SHP77 (cell line): ENCODE data around the gene KCNRG.
"Not testable (repeated sequence)": the region's sequence is repeated elsewhere in the genome, so short reads cannot be mapped to it uniquely, and the experiment has no call there.

Experiments
- DNase-seq, 2 experiments: peaks; one replicate each; lab custom pipeline; 2025; lab: John Stamatoyannopoulos, UW

The KCNRG gene

DNA sequence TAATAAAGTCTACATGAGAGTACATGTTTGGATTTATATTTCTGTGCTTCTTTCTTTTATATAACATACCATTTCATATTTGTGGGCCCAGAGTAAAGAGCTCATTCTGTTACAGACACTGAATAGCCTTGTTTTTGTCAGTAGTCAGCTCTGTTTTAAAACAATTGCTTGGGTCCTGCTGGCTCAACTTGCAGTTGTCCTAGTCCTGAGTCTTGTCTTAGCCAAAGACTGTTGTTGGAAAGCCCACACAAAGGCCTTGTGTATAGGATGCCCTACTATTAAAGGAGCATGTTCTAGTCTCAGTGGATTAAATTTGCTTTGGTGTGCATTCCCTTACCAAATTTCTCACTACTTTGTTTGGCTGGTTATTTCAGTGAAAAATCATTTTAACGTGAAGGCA, 3.8 kb upstream of the KCNRG start:
- no peak for DNase-seq

DNA sequence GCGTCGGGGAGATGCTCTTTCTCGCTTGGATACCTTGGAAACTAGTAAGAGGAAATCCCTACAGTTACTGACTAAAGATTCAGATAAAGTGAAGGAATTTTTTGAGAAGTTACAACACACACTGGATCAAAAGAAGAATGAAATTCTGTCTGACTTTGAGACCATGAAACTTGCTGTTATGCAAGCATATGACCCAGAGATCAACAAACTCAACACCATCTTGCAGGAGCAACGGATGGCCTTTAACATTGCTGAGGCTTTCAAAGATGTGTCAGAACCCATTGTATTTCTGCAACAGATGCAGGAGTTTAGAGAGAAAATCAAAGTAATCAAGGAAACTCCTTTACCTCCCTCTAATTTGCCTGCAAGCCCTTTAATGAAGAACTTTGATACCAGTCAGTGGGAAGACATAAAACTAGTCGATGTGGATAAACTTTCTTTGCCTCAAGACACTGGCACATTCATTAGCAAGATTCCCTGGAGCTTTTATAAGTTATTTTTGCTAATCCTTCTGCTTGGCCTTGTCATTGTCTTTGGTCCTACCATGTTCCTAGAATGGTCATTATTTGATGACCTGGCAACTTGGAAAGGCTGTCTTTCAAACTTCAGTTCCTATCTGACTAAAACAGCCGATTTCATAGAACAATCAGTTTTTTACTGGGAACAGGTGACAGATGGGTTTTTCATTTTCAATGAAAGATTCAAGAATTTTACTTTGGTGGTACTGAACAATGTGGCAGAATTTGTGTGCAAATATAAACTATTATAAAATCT, 2.7 kb upstream of the KCNRG start:
- no peak for DNase-seq

DNA sequence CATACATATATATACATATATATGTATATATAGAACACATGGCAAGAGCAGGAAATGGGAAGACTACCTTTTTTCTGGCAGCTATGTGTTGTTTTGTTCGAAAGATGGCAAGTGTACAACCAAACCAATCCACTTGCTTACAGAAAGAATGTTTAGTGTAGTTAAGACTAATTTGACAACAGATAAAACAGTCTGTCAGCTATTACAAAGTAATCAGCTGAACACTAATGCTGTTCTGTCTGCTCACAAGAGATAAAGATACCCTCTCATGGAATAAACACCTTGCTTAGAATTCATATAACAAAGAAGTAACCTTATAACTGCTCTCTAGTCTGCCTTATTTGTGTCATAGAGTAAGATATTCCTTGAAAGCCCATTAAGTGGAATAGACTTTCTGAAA, 858 bp upstream of the KCNRG start:
- no peak for DNase-seq

DNA sequence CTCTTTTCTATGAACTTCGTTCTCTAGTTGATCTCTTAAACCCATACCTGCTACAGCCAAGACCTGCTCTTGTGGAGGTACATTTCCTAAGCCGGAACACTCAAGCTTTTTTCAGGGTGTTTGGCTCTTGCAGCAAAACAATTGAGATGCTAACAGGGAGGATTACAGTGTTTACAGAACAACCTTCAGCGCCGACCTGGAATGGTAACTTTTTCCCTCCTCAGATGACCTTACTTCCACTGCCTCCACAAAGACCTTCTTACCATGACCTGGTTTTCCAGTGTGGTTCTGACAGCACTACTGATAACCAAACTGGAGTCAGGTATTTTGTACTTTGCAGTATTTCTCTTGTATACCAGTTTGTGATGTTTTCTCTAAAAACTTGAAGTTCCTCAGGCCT, 506 bp downstream of the KCNRG start:
- no peak for DNase-seq

DNA sequence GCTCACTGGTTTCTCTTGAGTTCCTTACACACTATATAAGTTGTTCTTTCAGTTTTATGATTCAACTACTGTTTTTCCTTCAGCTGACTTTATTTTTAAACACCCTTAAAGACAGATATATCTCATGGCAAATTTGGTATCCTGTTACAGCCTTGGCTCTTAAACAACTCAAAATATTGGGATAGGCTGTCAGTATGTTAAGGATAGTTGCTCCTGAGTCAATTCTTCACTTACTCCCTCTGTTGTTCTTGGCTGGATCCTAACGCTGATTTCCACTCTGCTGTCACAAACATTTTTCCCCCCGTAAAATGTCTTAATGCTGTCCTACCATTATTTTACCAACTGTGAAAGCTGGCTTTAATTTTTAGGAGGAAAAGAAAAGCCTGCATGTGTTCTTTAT, 1.2 kb downstream of the KCNRG start:
- no peak for DNase-seq

DNA sequence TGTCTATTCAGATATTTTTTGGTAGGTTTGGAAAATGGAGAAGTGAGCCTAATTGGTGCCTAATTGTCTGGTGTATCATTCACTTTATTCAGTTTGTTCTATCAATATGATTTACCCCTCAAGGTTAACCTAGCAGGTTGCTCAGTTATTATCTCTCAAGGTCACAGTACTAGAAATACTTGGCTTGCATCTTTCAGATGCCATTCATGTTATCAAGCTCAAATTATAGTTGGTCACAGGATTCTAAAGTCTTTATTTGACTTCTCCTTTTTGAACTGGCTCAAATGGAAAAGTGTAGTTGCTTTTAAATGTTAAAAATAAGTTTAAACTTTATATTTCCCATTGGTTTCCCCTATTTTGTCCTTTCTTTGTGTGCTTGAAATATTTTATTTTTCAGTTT, 2.6 kb downstream of the KCNRG start:
- DNase-seq, result no peak

DNA sequence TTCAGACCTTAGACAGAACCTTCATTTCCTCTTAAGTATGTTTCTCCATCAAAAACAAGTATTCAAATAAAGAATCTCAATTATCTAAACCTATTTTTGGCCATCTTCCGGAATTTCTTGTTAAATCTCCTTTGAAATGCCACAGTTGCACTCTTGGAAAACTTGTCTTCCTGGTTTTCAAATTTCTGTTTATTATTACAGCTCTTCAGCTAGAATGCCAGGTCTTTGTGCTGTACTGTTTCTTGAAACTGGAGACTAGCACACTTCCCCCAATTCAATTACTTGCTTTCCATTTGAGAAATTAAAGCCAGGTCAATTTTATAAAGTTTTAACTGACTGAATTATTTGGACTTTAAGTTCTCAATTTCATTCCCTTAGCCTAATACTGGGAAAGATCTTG, 10.2 kb downstream of the KCNRG start:
- no peak for DNase-seq

DNA sequence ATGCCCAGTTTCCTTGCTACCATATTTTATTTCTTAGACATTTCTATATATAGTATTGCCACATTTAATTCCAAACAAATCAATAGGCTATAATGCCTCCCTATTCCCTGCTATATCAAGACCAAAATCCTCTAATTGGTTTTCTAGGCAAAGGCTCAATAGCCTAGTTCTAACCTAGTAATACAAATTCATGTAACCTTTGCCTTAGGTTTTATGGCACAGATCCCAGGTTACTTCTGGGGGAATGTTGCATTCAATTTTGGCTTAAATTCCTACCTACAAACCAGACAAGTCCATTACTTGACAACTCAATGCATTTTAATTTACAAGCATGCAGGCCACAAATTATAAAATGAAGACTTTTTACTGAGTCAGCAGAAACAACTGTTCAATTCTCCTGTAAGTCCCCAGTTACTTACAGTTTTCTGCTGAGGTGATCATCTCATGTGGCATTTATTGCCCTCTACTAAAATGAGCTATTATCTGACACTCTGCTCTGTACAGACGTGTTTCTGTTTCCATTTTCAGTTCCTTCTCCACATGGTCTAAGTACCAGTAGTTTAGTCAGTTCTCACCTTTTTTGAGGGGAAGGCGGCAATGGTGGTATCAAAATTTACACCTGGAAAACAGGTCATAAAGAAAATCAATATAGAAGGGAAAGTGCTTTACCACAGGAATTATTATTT, 11.7 kb downstream of the KCNRG start:
- no peak for DNase-seq

DNA sequence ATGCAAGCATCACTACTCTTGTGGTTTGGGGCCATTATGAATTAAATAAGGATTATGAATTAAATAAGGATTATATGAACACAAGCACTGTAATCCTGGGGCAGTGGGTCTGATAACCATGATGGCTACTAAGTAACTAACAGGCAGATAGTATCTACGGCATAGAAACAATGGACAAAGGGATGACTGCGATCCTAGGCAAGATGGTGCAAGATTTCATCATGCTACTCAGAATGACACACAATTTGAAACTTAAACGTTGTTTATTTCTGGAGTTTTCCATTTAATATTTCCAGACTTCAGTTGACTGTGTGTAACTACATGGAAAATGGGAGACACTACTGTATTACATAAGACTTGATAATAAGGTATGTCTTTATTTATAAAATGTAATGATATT, 15.1 kb downstream of the KCNRG start:
- DNase-seq, result no peak

DNA sequence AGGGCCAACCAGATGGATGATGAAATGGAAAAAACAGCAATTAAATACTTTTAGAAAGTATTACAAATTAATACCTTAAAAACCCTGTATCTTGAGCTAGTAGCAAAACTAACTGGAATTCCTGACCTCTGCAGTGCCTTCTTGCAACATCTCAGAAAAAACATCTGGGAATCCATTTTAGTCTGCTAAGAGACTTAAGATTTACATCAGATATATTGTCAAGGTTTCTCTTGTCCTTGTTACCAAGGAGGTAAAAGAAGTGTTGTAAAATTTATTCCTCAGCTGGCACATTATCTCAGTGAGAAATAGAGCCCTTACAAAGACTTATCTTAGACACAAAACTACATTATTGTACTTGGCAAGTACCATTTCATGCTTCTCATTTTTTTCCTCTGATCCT, 18.5 kb downstream of the KCNRG start:
- no peak for DNase-seq

DNA sequence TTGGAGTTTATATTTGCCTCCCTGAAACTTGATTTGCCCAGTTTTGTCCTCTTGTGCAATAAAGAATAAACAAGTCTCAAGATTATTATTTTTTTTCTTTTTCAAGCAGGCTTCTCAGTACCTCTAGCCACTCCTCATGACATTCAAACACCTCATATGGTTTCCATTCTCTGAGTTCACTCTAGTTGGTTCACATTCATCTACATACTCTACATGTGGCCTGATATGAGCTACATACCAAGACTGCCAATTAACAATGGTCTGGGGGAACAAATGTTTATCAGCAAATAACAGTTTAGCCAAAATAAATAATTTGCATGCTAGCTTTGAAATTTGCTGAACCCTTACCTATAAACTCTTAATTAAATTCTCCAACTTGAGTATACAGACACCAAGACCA, 22.5 kb downstream of the KCNRG start:
- DNase-seq, result no peak

DNA sequence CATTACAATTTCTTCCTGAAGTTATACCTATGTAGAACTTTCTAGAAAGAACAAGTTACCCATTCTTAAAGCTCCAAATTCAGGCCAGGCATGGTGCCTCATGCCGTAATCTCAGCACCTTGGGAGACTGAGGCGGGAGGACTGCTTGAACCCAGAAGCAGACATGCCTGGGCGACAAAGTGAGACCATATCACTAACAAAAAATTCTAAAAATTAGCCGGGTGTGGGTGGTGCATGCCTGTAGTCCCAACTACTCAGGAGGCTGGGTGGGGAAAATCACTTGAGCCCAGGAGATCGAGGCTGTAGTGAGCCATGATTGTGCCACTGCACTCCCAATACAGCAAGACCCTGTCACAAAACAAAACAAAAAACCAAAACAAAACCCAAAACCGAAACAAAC, 23.0 kb downstream of the KCNRG start:
- DNase-seq, result no peak

DNA sequence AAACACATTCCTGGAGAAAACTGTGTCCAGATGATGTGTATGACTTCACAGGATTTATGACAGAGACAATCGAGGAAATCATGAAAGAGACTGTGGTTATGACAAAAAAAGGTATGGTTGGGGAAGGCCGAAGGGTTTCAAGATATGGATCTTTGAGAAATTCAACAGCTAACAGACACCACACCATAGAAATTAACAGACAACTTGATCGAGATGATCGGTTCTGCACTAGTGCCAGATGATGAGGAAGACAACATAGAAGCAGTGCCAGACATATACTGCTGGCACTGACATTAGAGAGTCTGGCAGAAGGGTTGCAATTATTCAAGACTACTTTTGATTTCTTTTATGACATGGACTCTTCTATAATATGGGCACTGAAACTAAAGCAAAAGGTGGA, 37.2 kb downstream of the KCNRG start:
- no peak for DNase-seq

DNA sequence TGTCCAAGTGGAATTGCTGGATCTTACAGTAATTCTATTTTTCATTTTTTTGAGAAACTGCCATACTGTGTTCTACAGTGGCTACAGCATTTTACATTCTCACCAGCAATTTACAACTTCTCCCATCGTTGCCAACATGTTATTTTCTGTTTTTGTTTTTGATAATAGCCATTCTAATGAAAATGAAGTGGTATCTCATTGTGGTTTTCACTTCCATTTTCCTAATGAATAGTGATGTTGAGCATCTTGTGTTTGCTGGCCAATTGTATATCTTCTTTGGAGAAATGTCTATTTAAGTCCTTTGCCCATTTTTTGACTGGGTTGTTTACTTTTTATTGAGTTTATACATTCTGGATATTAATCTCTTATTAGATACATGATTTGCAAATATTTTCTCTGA, 38.6 kb downstream of the KCNRG start:
- DNase-seq, result no peak

DNA sequence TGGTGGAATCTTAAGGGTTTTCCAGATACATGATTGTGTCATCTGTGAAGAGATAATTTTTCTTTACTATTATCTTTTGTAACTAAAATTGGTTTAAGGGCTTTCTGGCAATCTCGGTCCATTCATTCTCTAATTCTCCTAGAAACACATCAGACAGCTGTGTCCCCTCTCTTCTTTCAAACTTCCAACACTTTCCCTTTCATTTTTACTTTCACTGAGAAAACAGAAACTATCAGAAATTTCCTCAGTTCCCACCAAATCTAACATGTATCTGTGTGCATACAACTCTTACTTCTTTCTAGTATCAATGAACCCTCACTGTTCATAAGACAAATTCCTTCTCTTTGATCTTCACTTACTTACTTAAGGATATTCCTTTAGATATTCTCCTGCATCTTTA, 40.2 kb downstream of the KCNRG start:
- no peak for DNase-seq

DNA sequence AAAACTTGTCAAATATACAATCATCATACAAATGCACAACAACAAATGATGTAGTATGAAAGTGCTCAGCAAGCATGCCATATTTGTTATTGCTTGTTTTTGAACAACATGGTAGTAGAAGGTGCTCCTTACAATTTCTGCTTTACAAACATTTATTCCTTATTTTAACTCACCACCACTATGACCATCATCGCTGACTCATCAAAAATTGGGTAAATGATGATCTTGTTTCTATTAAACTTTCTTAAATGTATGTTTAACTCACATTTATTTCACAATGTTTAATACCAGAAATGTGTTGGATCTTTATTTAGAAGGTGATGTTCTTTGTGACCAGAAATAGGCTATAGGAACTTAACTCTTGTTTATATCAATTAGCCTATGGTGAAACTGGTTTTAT, 45.5 kb downstream of the KCNRG start:
- no peak for DNase-seq

DNA sequence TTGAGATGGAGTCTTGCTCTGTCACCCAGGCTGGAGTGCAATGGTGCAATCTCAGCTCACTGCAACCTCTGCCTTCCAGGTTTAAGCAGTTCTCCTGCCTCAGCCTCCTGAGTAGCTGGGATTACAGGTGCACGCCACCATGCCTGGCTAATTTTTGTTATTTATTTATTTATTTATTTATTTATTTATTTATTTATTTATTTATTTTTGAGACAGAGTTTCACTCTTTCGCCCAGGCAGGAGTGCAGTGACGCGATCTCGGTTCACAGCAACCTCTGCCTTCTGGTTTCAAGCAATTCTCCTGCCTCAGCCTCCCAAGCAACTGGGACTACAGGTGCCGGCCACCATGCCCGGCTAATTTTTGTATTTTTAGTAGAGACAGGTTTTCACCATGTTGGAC, 47.1 kb downstream of the KCNRG start:
- not testable (repeated sequence) for DNase-seq

DNA sequence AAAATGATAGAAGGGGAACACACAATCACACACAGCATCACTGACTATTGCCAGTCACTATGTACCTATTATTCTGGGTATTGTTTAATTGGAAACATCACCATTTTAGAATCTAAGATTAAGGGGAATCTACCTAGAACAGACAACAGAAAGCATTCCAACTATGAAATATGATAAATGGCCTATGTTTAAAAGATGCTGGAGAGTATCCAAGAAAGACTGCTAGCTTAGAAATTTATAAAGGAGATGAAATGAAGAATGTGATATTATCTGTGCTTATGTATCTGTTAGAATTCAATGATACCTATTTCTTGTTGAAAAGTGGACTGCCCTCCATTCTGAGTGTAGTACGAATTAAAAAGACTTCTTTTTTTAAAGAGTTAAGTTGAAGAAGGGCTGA, 50.5 kb downstream of the KCNRG start:
- DNase-seq, result no peak

DNA sequence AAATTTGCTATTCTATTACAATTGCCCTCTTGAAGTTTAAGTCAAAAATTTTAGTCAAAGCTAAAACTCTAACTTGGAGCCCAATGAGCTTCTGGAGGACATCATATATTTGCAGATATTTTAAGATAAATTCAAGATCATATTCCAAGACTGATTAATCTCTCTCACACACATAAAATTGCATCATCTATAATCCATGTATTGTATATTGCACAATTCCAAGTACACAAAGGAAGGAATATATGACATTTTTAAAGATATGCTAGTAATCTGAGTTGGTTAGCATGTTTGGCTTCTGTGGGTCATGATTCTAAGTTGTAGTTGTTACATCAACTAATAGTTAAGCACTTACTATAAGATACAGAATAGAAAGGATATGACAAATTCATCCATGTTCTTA, 53.3 kb downstream of the KCNRG start:
- no peak for DNase-seq

DNA sequence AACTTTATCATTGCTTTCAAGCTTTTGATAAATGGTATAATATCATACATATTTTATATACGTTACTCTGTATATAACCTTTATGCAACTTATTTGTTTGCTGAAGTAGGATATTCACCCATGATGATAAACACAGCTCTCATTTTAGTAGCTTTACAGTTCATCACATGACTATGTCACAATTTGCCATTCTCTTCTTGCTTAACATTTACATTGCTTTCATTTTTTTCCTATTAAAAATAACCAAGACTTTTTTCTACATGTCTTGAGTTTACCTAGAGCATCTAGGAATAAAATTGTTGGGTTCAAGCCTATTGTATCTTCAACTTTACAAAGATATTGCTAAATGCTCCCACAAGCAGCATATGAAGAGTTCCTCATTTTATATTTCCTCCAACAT, 54.0 kb downstream of the KCNRG start:
- no peak for DNase-seq

DNA sequence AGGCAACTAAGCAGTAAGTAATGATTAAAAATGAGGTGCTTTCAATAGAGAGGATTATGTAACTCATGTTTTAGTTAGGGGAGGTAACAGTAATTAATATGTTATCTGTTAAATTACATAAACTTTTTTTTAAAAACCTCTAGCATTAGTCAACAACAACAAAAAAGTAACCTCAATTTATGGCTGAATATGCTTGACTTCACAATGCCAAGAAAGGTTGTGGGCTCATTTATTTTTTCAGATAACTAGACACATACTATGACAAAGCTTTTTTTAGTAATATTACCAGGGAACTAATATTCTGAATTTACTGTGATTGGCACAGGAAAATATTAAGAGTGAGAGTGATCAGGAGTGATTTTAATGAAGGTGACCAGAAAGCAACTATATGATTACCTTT, 54.9 kb downstream of the KCNRG start:
- no peak for DNase-seq
